Stimulated activated CD8-positive, alpha-beta memory T cell treated with anti-CD3 and anti-CD28 coated beads, Interleukin-15, amount 100 ng/mL, for 24 hours (primary cell): Measurements from ENCODE around the gene MYD88.

Experiments used
- DNase-seq: peaks from one replicate; pipeline ENCODE4 v3.0.0-alpha.2; 2020; ENCODE audit warnings: low read depth

The MYD88 gene

DNA sequence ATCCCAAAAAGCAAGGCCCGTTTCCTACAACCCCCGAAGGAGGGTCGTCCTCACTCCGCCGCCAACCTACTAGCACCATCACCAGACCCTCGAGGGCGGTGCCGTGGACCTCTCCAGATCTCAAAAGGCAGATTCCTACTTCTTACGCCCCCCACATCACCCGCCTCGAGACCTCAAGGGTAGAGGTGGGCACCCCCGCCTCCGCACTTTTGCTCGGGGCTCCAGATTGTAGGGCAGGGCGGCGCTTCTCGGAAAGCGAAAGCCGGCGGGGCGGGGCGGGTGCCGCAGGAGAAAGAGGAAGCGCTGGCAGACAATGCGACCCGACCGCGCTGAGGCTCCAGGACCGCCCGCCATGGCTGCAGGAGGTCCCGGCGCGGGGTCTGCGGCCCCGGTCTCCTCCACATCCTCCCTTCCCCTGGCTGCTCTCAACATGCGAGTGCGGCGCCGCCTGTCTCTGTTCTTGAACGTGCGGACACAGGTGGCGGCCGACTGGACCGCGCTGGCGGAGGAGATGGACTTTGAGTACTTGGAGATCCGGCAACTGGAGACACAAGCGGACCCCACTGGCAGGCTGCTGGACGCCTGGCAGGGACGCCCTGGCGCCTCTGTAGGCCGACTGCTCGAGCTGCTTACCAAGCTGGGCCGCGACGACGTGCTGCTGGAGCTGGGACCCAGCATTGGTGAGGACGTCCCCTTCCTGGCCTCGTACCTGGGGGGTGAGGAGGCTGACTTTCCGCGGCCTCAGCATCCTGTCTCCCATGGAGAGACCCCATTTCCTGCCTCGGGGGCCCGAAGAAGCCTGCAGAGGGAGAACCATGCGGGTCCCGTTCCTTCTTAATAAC lies at the start of gene MYD88:
MYD88 (plus strand) TSS at position 313 of the 842 bp plus-strand sequence; CDS start at position 353, 40 bp downstream.
- peak; percentile 56 for DNase-seq

GRCh38 chr3:38089163-38089562 lies 49.3 kb upstream of the MYD88 start:
- no peak for DNase-seq

GRCh38 chr3:38090453-38090852 lies 48.0 kb upstream of the MYD88 start:
- DNase-seq, result no peak

- no peak for DNase-seq
Observed at GRCh38 chr3:38094999-38095398, 43.5 kb upstream of the MYD88 start.

GRCh38 chr3:38095669-38096483 lies 42.6 kb upstream of the MYD88 start:
- no peak for DNase-seq

DNA sequence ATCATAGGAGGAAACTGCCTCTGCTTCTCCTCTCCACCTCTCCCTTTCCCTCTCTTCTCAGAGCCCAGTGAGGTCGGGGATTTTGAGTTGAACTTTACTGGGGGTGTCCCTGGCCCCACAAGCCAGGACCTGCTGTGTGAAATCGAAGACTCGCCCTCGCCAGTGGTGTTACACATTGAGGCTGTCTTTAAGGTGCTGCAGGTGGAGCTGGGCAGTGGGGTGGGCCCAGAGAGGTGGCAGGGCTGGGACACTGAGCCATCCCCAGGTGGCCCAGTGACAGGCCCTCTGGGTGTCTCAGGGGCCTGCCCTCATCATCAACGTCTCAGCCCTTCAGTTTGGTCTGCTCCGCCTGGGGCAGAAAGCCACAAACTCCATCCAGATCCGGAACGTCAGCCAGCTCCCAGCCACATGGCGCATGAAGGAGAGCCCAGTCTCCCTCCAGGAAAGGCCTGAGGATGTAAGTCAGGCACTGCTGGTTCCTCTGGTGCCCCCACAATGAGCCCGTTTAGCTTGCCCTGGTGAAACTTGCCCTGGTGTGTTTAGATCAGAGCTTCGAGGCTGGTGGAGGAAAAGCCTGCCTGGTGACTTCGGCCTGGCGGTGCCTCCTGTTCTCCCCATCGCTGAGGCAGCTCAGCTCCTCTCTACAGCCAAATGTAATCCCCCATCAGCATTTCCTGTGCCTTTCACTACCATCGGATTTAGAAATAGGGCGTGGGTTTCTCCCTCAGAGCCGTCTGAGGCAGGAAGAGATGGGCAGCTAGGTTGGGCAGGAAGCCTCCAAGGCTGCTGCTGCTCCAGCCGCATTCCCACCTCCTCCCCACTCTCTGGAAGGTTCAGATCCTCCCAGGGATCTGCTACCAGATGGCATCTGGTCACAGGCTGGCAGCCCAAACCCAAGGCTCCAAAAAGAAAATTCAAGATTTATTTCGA lies 40.8 kb upstream of the MYD88 start:
- no peak for DNase-seq

DNA sequence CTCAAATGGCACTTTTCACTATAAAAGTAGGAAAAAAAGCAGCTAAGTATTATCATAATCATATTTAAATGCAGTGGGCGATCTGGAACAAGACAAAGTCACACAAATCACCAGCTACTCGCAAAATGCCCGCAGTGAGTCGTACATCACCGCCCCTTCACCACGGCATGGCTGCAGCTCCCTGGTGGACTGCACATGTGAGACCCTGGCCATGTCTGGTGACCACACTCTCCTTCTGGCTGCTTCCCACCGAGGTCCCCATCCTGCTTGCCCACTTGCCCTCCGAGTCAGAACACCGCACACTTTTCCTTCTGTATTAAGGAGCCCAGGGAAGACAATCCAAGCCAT lies 40.1 kb upstream of the MYD88 start:
- no peak for DNase-seq

DNA sequence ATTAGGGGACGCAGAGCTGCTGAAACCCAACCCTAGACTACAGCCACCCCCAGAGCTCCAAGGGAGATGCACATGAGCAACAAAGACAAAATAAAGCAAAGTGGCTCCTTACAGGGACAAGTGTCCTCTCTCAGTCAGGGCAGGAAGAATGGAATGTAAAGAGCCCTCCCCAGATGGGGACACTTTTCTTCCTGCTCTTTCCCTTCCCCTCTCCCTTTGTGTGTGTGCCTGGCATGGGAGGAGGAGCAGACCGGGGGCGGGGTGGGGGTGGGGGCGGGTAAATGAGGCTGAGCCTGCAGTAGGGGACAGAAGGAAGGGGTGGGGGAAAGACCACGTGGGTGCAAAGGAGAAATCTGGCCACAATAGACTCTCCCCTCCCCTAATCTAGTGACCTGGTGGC lies 38.9 kb upstream of the MYD88 start:
- no peak for DNase-seq

DNA sequence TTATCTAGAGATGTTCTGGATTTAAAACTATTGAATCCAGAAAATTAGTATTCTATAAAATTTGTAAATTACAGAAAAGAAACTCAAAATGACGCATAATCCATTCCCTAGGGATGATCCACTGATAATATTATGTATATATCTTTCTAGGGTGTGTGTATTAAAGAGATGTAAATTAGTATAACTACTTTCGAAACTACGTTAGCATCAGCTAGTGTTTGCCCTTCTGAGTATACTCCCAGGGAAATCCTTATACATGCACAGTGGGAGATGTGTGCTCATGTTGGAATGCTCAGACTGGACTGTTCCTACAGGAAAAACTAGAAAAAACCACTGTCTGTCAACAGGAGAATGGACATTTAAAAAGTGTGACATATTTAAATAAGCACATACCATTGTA lies 38.0 kb upstream of the MYD88 start:
- DNase-seq, result no peak

DNA sequence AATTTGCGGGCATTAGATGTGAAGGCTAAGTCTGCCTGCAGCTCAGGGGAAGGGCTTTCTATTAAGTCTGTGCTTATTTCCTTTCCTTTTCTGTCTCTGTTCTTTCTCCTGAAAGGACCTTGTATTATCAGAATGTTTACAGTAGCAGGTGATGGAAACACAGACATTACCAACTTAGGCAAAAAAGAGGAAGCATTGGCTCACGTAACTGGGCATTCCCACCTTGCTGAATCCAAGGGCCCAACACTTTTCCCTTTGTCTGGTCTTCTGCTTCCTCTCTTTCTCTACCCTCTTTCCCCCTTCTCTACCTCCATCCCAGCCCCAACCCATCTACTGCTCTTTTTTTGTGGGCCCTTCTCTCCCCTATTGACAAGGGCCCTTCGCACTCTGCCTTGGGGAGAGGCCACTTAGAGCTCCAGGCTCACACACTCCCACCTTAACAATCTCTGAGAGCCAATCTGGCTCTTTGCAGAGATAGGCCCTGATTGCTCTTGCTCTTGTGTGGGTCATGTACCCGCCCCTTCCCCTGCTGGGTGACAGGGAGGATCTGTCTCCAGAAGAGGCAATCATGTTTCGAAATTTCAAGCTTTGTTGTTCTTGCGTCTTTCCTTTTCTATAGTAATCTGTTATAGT lies 36.5 kb upstream of the MYD88 start:
- DNase-seq, result no peak

- no peak for DNase-seq
Observed at GRCh38 chr3:38102444-38102814, 36.0 kb upstream of the MYD88 start.

DNA sequence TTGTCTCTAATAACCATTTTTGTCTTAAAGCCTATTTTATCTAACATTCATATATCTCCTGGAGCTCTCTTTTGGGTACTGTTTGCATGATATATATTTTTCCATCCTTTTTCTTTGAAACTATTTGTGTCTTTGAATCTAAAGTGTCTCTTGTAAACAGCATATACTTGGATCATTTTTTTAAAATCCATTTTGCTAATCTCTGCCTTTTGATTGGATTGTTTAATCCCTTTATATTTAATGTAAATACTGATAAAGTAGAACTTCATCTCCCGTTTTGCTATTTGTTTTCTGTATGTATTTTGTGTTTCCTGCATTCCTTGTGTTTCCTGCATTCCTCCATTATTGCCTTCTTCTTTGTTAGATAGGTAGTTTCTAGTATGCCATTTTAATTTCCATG lies 32.9 kb upstream of the MYD88 start:
- DNase-seq, result no peak

GRCh38 chr3:38107911-38108648 lies 30.4 kb upstream of the MYD88 start:
- DNase-seq, result no peak

- DNase-seq, result no peak
Observed at GRCh38 chr3:38108649-38109579, 29.5 kb upstream of the MYD88 start.

GRCh38 chr3:38109580-38110313 lies 28.7 kb upstream of the MYD88 start:
- DNase-seq, result no peak

GRCh38 chr3:38110314-38111050 lies 28.0 kb upstream of the MYD88 start:
- no peak for DNase-seq

DNA sequence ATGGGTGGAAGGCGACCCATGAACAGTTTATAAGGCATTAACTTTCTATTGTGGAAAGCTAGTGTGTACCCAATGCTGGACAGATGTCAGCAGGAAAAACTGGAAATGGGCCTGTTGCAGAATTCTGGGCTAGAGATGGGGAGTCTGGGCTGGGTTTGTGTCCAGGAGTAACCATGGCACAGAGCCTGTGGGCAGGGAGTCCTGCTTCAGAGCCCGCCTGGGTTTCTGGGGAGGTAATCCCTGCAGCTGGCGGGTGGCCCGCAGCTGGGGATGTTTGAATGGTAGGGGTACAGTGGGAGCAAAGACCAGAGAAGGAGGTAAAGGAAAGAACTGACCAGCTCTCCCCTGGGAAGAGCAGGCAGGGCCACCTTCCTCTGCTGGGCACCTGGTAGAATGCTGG lies 27.3 kb upstream of the MYD88 start:
- no peak for DNase-seq

DNA sequence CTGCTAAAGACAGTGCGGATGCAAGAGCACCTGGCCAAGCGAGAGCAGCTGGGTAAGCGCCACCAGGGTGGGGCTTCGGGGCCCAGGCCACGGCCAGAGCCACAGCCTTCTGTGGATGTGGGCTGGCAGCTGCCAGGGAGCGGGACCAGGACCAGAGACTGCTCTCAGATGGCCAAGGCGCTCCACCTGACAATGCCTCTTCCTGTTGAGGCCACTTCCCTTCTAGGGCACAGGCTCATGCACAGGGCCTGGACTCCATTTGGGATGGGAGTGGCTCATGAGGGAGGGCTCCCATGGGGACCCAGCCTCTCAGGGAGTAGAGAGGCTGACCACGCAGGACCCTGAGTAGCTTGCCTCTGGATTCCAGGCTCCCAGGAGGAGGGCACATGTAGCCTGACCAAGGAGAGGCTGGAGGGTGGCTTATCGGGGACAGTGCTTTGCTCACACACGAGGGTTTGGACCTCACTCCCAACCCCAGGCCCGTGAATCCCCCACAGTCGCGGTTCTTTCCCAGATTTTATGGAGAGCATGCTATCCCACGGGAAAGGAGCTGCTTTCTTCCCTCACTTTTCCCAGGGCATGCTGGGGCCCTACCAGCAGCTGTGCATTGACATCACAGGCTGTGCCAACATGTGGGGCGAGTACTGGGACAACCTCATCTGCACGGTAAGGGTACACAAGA lies 26.6 kb upstream of the MYD88 start:
- no peak for DNase-seq
